Progenitor cell of endocrine pancreas (in vitro differentiated cells): ENCODE data around the gene RALGAPB. TPM values are rescaled to one million over a fixed set of nuclear protein-coding genes. Genes with fewer than 3 reads are reported as not detected.

Experiments used
- DNase-seq: peaks from one replicate; pipeline ENCODE4 v3.0.0; 2021; ENCODE audit warnings: low spot score; ENCODE audit not compliant: unreplicated experiment
- H3K27ac Mint-ChIP-seq: 2 replicates; pipeline ENCODE4 v1.8.0; 2021; ENCODE audit warnings: mild to moderate bottlenecking, moderate library complexity, mixed read lengths
- H3K27me3 Mint-ChIP-seq: 2 replicates; pipeline ENCODE4 v1.8.0; 2021; ENCODE audit warnings: mixed read lengths
- H3K36me3 Mint-ChIP-seq: 2 replicates; pipeline ENCODE4 v1.8.0; 2022; ENCODE audit warnings: mixed read lengths; ENCODE audit not compliant: insufficient read depth
- H3K4me1 Mint-ChIP-seq: 2 replicates; pipeline ENCODE4 v1.8.0; 2021; ENCODE audit warnings: low read depth, mixed read lengths
- H3K4me3 Mint-ChIP-seq: 2 replicates; pipeline ENCODE4 v1.8.0; 2021; ENCODE audit warnings: low read depth, mild to moderate bottlenecking, moderate library complexity, mixed read lengths
- H3K9me3 Mint-ChIP-seq: 2 replicates; pipeline ENCODE4 v1.8.0; 2021; ENCODE audit warnings: low read depth, mixed read lengths
- total RNA-seq: library from RNA; stranded (reverse); gene quantifications from 2 replicates; pipeline ENCODE4 v1.2.1, GENCODE V29; 2021
- TF ChIP-seq, protein P1 (sequence below): fragments of 200-600 bp; sonication (generic); IDR thresholded peaks from one replicate; pipeline ENCODE4 v1.5.0; 2021; ENCODE audit warnings: antibody characterized with exemption, mild to moderate bottlenecking; ENCODE audit not compliant: unreplicated experiment

Gene RALGAPB
- total RNA-seq, 1 donor from 2014 or later = 42.3 TPM

GRCh38 chr20:38545771-38546170 lies 73.1 kb downstream of the RALGAPB start:
- DNase-seq = no peak
- TF ChIP-seq, protein P1, sequence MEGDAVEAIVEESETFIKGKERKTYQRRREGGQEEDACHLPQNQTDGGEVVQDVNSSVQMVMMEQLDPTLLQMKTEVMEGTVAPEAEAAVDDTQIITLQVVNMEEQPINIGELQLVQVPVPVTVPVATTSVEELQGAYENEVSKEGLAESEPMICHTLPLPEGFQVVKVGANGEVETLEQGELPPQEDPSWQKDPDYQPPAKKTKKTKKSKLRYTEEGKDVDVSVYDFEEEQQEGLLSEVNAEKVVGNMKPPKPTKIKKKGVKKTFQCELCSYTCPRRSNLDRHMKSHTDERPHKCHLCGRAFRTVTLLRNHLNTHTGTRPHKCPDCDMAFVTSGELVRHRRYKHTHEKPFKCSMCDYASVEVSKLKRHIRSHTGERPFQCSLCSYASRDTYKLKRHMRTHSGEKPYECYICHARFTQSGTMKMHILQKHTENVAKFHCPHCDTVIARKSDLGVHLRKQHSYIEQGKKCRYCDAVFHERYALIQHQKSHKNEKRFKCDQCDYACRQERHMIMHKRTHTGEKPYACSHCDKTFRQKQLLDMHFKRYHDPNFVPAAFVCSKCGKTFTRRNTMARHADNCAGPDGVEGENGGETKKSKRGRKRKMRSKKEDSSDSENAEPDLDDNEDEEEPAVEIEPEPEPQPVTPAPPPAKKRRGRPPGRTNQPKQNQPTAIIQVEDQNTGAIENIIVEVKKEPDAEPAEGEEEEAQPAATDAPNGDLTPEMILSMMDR = no peak
- Mint-ChIP-seq H3K36me3 (peaks cover 20% of the 10 kb centered on the region), H3K4me3 (no peak overlapping the region), H3K27ac (no peak overlapping the region), H3K9me3 (no peaks in the 10 kb centered on the region), H3K4me1 (no peaks in the 10 kb centered on the region), H3K27me3 (no peaks in the 10 kb centered on the region)

DNA sequence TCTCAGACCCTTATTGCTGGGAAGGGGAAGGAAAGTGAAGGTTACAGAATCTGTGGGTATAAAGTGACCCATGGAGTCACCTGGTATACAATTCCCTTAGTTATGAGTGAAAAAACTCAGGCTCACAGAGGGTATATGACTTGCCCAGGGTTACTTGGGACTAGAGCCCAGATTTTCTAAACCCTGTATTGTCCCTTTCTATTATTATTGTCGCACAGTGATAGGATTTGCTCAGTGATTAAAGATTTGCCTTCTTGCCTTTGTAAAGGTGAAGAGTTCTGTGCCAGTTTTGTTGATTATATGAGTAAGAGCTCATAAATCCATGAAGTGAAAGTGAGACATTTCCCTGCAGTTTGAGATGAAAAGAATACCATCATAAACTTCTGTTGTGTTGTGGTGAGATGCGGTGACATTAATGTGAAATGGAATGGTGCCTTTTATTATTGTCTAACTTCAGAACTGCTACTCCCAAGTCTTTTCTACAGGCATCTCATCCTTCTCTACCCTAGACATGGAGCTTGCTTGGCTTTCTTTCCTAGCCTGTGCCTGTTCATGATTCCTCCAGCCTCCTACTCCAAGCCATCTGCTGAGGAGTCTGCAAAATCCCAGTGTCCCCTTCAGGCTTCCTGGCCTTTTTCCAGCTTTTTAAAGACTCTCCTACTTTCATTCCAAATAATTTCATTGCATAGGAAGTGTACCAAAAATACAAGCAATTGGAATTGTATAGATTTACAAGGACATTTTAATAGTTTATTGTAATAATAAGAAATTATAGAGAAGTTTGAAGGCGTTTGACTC lies 74.8 kb downstream of the RALGAPB start:
- Mint-ChIP-seq H3K27ac (no peak overlapping the region), H3K36me3 (peaks cover 14% of the 10 kb centered on the region), H3K9me3 (no peaks in the 10 kb centered on the region), H3K27me3 (no peaks in the 10 kb centered on the region), H3K4me3 (no peak overlapping the region), H3K4me1 (no peaks in the 10 kb centered on the region)
- TF ChIP-seq, protein P1 = no peak
- no peak for DNase-seq

DNA sequence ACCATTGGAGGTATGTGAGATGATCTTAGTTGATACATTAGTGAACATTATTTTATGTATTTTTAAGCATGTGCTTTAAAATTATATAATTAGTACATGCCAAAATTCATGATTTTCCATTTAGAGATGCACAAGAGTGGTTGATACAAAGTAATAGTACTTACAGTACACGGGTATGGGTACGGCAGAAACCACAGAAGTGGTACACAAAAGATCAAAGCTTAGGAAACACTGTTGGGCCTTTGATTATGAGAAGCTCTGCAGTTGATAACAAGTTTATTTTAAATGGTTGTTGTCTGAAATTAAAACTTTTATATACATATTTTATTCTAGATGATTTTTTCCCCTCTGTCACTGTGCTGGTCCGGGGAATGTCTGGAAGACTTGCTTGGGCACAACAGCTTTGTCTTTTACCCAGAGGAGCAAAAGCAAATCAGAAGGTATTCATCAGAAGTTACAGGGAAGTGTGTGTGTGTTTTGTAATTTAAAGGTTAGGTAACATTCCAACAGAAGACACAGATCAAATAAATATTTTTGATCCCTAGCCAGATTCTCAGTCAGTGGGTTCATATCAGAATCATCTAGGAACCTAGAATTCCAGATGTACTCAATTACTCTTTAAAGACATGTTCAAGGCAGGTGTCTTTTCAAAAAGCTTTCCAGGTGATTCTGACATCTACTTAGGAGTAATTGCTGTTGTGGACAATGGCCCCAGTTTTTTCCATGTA lies 75.9 kb downstream of the RALGAPB start:
- Mint-ChIP-seq H3K4me3 (no peak overlapping the region), H3K27ac (no peak overlapping the region)

GRCh38 chr20:38550274-38550673 lies 77.6 kb downstream of the RALGAPB start:
- Mint-ChIP-seq H3K4me1 (no peaks in the 10 kb centered on the region), H3K4me3 (no peak overlapping the region), H3K9me3 (no peaks in the 10 kb centered on the region), H3K27ac (no peak overlapping the region), H3K36me3 (peaks cover 19% of the 10 kb centered on the region), H3K27me3 (no peaks in the 10 kb centered on the region)
- TF ChIP-seq, protein P1 = peak; percentile 21
- DNase-seq = no peak

More for the DNA sequence above, 75.9 kb downstream of the RALGAPB start:
- Mint-ChIP-seq H3K4me1 (no peaks in the 10 kb centered on the region), H3K27me3 (no peaks in the 10 kb centered on the region), H3K9me3 (no peaks in the 10 kb centered on the region), H3K36me3 (peaks cover 13% of the 10 kb centered on the region)
- DNase-seq = no peak
- TF ChIP-seq, protein P1 = no peak

GRCh38 chr20:38551056-38551626 lies 78.5 kb downstream of the RALGAPB start:
- H3K27me3 Mint-ChIP-seq = no peaks in the 10 kb centered on the region
- no peak overlapping the region for H3K4me3 Mint-ChIP-seq
- no peak for DNase-seq
- no peak overlapping the region for H3K27ac Mint-ChIP-seq
- TF ChIP-seq, protein P1 = no peak
- H3K4me1 Mint-ChIP-seq = no peaks in the 10 kb centered on the region
- no peaks in the 10 kb centered on the region for H3K9me3 Mint-ChIP-seq
- peaks cover 17% of the 10 kb centered on the region for H3K36me3 Mint-ChIP-seq
